ENCODE measurements around the gene ZNF544.

The ZNF544 gene

DNA sequence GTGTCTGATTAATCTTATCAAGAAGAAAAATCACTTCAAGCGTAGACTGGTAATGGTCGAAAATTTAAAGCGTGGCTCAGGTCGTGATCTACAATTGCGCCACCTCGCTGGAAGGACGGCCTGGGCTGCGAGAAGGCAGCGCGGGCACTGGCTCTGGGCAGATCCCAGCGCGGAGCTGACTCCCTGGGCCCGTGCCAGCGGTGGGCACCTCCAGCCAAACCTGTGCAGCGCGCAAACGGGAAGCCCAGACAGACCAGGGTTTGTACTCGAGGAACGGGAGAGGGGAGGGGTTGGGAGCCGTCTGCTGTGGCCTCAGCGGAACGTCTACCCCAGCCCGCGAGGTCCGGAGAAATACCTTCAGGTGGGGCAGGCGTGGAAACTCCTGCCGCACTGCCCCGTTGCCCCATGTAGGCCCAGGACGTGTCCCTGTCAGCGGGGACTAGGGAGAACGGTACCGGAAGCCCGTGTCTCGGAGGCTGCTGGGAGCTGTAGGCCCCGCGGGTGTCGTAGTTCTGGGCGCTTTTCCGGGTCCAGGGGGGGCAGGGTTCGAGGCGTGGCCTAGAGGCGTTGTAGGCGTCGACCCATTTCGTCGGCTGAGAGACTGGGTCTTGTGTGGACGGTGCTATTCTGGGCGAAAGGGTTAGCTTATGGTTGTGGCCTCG lies 24.8 kb upstream of the ZNF544 start:
- no peak overlapping the region for H3K4me3 ChIP-seq (ENCODE audit: low read length)
- TF ChIP-seq, protein P1, sequence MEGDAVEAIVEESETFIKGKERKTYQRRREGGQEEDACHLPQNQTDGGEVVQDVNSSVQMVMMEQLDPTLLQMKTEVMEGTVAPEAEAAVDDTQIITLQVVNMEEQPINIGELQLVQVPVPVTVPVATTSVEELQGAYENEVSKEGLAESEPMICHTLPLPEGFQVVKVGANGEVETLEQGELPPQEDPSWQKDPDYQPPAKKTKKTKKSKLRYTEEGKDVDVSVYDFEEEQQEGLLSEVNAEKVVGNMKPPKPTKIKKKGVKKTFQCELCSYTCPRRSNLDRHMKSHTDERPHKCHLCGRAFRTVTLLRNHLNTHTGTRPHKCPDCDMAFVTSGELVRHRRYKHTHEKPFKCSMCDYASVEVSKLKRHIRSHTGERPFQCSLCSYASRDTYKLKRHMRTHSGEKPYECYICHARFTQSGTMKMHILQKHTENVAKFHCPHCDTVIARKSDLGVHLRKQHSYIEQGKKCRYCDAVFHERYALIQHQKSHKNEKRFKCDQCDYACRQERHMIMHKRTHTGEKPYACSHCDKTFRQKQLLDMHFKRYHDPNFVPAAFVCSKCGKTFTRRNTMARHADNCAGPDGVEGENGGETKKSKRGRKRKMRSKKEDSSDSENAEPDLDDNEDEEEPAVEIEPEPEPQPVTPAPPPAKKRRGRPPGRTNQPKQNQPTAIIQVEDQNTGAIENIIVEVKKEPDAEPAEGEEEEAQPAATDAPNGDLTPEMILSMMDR (conservative IDR thresholded peaks at IDR 0.05; ENCODE audit: low read length), result no peak
- DNase-seq (ENCODE audit: low read depth), result no peak

GRCh38 chr19:58204566-58204965 lies 24.1 kb upstream of the ZNF544 start:
- no peak overlapping the region for H3K4me3 ChIP-seq (ENCODE audit: low read length)
- DNase-seq (ENCODE audit: low read depth), result no peak
- TF ChIP-seq, protein P1 (conservative IDR thresholded peaks at IDR 0.05; ENCODE audit: low read length), result no peak

DNA sequence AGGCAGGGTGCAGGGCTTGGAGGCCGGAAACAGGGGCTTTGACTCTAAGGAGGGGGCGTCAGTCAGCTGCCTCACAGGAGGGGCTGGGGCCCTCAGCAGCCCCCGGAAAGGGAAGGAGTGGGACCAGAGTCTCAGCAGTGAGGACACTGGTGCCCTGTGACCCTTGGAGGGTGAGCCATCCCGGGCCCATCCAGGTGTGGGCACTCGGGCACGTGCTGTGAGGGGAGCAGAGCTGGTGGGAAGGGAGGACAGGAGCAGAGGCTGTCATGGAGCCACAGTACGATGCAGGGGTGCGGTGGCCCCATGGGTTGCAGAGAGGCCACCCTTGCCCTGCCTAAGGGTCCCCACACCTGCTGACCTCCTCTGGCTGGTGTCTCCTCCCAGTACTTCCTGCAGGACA lies 19.1 kb upstream of the ZNF544 start:
- no peak overlapping the region for H3K4me3 ChIP-seq (ENCODE audit: low read length)
- TF ChIP-seq, protein P1 (conservative IDR thresholded peaks at IDR 0.05; ENCODE audit: low read length), result no peak
- no peak for DNase-seq (ENCODE audit: low read depth)

DNA sequence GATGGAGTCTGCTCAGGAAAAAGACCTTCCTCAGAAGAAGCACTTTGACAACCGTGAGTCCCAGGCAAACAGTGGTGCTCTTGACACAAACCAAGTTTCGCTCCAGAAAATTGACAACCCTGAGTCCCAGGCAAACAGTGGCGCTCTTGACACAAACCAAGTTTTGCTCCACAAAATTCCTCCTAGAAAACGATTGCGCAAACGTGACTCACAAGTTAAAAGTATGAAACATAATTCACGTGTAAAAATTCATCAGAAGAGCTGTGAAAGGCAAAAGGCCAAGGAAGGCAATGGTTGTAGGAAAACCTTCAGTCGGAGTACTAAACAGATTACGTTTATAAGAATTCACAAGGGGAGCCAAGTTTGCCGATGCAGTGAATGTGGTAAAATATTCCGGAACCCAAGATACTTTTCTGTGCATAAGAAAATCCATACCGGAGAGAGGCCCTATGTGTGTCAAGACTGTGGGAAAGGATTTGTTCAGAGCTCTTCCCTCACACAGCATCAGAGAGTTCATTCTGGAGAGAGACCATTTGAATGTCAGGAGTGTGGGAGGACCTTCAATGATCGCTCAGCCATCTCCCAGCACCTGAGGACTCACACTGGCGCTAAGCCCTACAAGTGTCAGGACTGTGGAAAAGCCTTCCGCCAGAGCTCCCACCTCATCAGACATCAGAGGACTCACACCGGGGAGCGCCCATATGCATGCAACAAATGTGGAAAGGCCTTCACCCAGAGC lies 16.2 kb upstream of the ZNF544 start:
- H3K4me3 ChIP-seq (ENCODE audit: low read length), result no peak overlapping the region
- TF ChIP-seq, protein P1 (conservative IDR thresholded peaks at IDR 0.05; ENCODE audit: low read length), result no peak
- DNase-seq (ENCODE audit: low read depth), result no peak

GRCh38 chr19:58213075-58213369 lies 15.7 kb upstream of the ZNF544 start:
- TF ChIP-seq, protein P1 (conservative IDR thresholded peaks at IDR 0.05; ENCODE audit: low read length), result no peak
- no peak overlapping the region for H3K4me3 ChIP-seq (ENCODE audit: low read length)
- DNase-seq (ENCODE audit: low read depth), result no peak

- no peak overlapping the region for H3K4me3 ChIP-seq (ENCODE audit: low read length)
- DNase-seq (ENCODE audit: low read depth), result no peak
- TF ChIP-seq, protein P1 (conservative IDR thresholded peaks at IDR 0.05; ENCODE audit: low read length), result no peak
Observed at GRCh38 chr19:58217069-58217481, 11.6 kb upstream of the ZNF544 start.
